ENCODE measurements around the gene PSMB2.
"Not testable (repeated sequence)": the region's sequence is repeated elsewhere in the genome, so short reads cannot be mapped to it uniquely, and the experiment has no call there.

Gene PSMB2

DNA sequence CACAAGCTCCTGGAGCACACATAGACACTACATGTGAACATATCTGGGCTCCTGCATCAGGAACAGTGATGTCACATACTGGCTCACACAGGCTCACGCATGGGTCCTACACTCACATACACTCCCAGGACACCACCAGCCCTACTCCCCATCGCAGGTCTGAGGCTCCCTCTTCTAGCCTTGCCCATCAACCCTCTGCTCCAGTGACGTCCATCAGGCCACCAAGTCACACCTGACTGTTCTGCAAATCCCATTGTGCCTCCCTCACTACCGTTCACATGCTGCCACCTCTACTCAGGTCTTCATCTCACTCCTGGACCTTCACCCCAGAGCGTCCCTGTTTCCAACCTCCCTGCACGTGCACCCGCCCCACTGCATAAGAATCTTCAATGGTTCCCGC, 50.1 kb downstream of the PSMB2 start:
- DNase-seq = no peak

DNA sequence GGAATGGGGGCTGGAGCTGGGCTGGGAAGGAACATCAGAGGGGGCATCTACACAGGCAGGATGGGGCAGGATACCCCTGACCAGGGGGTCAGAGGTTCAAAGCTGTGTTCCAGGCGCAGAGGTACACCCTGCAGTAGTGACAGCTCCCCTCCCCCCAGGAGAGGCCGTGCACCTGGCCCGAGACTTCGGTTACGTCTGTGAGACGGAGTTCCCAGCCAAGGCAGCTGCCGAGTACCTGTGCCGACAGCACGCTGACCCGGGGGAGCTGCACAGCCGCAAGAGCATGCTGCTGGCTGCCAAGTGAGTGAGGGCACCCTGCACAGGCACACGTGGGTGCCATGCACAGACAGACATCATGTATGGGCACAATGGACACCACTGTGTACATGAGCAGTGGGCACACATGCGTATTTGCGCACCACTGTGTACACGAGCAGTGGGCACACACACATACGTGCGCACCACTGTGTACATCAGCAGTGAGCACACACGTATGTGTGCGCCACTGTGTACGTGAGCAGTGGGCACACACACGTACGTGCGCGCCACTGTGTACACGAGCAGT, 50.8 kb downstream of the PSMB2 start:
- no peak for DNase-seq

- no peak for DNase-seq
Measured at GRCh38 chr1:35589516-35590427, 51.6 kb downstream of the PSMB2 start.

DNA sequence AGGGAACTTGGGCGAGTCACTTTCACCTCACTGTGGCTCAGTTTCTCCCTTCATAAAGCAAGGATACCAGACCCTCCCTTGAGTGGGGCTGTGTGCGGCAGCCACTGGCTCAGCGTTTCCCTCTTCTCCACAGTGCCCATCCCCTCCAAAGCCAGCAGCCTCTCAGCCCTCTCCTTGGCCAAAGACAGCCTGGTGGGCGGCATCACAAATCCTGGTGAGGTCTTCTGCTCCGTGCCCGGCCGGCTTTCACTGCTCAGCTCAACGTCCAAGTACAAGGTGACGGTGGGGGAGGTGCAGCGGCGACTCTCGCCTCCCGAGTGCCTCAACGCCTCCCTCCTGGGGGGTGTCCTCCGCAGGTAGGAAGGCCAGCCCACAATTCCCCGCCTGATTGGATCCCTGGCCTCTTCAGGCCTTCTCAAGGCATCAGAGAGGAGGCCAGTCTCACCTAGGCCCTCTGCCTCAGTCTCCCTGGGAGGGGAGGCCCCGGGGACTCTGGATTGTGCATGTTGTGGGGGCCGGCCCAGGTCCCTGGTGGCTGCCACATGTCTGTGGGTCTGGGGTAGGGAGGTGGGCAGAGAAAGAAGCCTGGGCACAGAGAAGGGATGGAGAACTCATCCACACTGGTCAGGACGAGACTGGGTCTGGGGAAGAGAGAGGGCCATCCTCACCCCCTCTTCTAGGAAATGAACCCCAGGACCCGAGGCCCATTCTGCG, 53.0 kb downstream of the PSMB2 start:
- DNase-seq = no peak

GRCh38 chr1:35587736-35588135, 53.6 kb downstream of the PSMB2 start:
- DNase-seq = no peak

DNA sequence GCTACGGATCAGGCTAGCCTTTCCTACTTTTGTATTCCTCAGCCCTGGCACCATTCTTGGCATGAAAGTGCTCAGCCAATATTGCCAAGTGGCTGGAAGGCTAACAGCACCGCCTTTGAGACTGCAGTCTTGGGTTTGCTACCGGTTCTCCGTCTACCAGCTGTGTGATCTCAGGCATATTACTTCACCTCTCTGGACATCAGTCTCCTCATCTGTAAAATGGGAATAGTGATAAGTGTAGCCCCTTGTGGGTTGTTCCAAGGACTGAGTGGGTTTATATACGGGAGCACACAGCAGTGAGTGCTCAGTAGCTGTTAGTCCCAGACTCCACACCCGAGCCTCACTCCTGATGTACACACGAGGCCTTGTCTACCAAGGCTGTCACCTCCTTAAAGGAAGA, 54.5 kb downstream of the PSMB2 start:
- DNase-seq = no peak

- not testable (repeated sequence) for DNase-seq
Measured at GRCh38 chr1:35585805-35586204, 55.5 kb downstream of the PSMB2 start.

- no peak for DNase-seq
Measured at GRCh38 chr1:35585281-35585680, 56.0 kb downstream of the PSMB2 start.

DNA sequence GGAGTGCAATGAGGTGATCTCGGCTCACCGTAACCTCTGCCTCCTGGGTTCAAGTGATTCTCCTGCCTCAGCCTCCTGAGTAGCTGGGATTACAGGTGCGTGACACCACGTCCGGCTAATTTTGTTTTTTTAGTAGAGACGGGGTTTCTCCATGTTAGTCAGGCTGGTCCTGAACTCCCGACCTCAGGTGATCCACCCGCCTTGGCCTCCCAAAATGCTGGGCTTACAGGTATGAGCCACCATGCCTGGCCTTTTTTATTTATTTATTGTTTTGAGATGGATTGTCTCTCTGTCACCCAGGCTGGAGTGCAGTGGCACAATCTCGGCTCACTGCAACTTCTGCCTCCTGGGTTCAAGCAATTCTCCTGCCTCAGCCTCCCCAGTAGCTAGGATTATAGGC, 59.7 kb downstream of the PSMB2 start:
- DNase-seq = not testable (repeated sequence)

DNA sequence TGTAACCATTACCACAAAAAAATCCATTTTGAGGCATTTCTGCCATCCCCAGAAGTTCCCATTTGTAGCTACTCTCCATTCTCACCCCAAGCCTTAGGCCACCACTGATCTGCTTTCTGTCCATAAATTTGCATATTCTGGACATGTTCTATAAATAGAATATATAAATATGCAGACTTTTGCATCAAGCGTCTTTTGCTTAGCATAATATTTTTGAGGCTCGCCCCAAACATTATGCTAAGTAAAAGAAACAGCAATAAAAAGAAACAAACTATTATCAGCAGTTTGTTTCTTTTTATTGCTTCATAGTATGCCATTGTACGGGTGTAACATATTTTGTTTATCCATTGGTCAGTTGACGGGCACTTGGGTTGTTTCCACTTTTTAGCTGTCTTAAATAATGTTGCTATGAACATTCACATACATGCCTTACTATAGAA, 60.4 kb downstream of the PSMB2 start:
- DNase-seq = no peak

DNA sequence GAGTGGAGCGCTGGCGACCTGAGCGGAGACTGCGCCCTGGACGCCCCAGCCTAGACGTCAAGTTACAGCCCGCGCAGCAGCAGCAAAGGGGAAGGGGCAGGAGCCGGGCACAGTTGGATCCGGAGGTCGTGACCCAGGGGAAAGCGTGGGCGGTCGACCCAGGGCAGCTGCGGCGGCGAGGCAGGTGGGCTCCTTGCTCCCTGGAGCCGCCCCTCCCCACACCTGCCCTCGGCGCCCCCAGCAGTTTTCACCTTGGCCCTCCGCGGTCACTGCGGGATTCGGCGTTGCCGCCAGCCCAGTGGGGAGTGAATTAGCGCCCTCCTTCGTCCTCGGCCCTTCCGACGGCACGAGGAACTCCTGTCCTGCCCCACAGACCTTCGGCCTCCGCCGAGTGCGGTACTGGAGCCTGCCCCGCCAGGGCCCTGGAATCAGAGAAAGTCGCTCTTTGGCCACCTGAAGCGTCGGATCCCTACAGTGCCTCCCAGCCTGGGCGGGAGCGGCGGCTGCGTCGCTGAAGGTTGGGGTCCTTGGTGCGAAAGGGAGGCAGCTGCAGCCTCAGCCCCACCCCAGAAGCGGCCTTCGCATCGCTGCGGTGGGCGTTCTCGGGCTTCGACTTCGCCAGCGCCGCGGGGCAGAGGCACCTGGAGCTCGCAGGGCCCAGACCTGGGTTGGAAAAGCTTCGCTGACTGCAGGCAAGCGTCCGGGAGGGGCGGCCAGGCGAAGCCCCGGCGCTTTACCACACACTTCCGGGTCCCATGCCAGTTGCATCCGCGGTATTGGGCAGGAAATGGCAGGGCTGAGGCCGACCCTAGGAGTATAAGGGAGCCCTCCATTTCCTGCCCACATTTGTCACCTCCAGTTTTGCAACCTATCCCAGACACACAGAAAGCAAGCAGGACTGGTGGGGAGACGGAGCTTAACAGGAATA, 64.0 kb downstream of the PSMB2 start:
- peak; percentile 74 for DNase-seq

DNA sequence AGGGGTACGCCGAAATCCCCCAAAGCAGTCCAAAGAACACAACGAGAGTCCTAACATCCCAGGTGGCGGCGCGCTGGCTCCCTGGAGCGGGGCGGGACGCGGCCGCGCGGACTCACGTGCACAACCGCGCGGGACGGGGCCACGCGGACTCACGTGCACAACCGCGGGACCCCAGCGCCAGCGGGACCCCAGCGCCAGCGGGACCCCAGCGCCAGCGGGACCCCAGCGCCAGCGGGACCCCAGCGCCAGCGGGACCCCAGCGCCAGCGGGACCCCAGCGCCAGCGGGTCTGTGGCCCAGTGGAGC, 64.6 kb downstream of the PSMB2 start:
- DNase-seq = not testable (repeated sequence)

GRCh38 chr1:35576061-35576765, 65.1 kb downstream of the PSMB2 start:
- no peak for DNase-seq

GRCh38 chr1:35575416-35575958, 65.8 kb downstream of the PSMB2 start:
- DNase-seq = no peak

DNA sequence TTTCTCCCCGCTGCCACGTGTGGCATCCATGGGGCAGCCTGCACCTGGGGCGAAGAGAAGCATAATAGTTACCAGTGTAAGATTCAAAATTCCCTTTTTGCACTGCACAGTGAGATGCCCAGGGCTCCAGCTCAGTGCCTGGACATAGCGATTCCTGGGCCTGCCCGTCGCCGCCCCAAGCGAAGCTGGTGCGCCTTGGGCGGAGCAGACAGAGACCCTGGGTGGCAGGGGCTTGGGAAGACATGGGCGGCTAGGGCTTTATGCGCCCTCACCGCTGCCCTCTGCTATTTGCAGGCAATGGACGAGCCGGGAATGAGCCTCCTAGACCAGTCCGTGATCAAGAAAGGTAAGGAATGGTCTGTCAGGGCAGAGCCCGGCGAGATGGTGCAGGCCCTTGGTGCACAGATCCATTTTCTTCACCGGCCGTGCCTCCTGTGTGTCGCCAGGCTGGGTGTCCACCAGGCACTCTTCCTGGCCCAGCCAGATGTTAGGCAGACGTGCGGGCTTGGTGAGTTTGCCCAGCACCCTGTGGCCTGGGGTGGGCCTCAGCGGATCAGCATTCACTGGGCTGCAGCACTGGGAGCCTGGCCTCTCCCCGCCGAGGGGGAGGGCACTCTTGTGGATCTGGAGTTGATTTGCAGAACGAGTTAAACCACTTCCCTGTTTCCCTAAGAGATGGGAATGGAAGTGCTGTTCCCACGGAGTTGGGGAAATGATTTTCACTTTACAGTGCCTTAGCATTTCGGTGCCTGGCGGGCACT, 66.5 kb downstream of the PSMB2 start:
- no peak for DNase-seq

DNA sequence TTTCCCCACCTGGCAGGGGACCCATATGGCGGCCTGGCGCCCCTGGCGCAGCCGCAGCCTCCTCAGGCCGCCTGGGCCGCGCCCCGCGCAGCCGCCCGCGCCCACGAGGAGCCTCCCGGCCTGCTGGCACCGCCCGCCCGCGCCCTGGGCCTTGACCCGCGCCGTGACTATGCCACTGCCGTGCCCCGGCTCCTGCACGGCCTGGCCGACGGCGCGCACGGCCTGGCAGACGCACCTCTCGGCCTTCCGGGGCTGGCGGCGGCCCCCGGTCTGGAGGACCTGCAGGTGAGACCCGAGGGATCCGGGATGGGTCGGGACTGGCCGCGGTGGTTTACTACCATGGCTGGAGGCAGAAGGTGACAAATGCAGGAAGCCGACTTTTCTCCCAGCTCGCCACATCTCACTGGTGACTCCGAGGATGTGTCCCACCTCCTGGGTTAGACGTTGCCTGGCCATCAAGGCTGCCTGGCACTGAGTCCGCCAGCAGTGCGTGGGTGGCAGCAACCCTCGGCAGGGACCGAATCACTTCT, 67.1 kb downstream of the PSMB2 start:
- no peak for DNase-seq

DNA sequence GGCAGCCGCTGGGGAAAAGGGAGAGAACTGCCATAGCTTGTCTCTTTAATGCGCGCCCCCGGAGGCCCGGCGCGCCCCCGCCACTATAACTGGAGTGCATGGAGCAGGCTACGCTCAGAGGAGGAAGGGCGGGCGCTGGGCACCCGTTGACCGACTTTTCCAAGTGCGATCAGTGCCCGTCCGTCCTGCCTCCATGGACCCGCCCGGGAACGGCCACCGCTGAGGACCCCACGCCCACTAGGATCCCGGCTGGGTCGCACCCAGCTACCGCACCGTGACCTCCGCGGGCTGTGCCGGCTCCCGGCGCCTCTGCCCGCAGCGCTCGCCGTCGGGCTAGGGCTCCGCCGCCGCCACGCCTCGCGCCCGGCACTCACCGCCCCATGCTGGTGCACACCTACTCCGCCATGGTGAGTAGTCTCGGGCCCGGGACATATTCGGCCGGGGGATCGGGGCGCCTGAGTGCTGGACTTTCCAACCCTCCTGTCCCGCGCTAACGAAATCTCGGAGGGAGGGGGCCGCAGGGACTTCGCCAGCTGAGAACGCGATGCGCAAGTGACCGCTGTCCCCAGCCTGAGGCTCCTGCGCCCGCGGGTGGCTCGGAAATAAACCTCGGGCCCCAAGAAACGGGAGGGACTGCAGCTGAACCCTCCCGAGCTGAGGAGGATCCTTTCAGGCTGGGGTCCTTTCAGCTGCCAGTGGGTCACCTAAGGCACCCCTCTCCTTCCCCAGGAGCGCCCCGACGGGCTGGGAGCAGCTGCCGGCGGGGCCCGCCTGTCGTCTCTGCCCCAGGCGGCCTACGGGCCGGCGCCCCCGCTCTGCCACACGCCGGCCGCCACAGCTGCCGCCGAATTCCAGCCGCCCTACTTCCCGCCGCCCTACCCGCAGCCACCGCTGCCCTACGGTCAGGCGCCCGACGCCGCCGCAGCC, 67.9 kb downstream of the PSMB2 start, which contains the start of gene TFAP2E:
TSS of gene TFAP2E (plus strand) at position 117 of the 927 bp plus-strand sequence. CDS start at position 381, 264 bp downstream.
- DNase-seq = no peak

GRCh38 chr1:35572296-35572695, 69.0 kb downstream of the PSMB2 start:
- no peak for DNase-seq

- no peak for DNase-seq
Measured at GRCh38 chr1:35571263-35571662, 70.1 kb downstream of the PSMB2 start.

All from activated CD4-positive, alpha-beta T cell treated with anti-CD3 and anti-CD28 coated beads, Interleukin-2, amount 50 U/mL, for 16 hours (primary cell).